A549 (cell line): Measurements from ENCODE around the gene CCDC92B.

ENCODE experiments used
- CHD4 ChIP-seq: fragments of 200-600 bp; sonication (generic); IDR thresholded peaks from 2 replicates; pipeline ENCODE4 v1.6.1; 2016; ENCODE audit warnings: antibody characterized with exemption, mild to moderate bottlenecking, borderline replicate concordance
- CTCF ChIP-seq: fragments of >200 bp; sonication (Bioruptor Twin); formaldehyde crosslinking; IDR thresholded peaks from 3 replicates; pipeline ENCODE4 v1.5.1; 2016
- TF ChIP-seq, protein P1 (sequence below): IDR thresholded peaks from 2 replicates; pipeline ENCODE4 v1.6.1; 2012

DNA sequence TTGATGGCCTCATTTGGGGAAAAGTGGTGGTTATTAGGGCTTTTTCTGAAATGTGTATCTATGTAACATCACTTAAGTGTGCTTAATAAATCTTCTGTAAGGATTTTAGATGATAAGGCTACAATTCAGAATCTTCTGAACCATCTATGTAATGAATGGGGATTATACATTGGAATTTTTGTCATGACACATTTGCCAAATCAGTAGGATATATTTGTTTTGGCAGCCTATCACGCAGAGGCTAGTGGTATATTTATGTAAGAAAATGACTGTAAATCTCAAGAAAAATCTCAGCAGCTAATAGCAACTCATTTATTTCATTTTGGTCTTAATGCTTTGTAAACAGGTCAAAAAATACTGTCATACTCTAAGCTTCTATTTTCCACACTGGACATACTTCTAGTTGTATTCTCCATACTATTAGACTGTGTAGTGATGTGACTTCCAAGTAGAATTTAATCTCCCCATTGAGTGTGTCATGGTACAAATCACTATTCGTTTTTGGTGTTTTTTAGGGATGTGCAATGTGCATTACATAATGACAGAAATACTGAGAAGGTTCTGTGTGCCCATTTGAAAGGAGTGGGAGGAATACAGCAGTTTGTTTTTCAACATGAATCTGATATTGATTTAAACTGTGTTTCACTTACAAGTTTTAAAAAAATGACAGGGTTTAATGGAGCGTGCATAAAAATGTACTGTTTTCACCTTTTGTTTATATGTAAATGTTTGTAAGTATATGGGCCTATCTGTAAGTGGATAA lies 67.1 kb downstream of the CCDC92B start:
- no peak for TF ChIP-seq CTCF
- TF ChIP-seq, protein P1, sequence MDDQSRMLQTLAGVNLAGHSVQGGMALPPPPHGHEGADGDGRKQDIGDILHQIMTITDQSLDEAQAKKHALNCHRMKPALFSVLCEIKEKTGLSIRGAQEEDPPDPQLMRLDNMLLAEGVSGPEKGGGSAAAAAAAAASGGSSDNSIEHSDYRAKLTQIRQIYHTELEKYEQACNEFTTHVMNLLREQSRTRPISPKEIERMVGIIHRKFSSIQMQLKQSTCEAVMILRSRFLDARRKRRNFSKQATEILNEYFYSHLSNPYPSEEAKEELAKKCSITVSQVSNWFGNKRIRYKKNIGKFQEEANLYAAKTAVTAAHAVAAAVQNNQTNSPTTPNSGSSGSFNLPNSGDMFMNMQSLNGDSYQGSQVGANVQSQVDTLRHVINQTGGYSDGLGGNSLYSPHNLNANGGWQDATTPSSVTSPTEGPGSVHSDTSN, result no peak
- TF ChIP-seq CHD4, result no peak
